Glutamatergic neuron (in vitro differentiated cells): Measurements from ENCODE around the gene DUSP22. TPM values are rescaled to one million over a fixed set of nuclear protein-coding genes. Genes with fewer than 3 reads are reported as not detected.

Experiments used
- DNase-seq: peaks from one replicate; pipeline ENCODE4 v3.0.0; 2022
- H3K27ac Mint-ChIP-seq: one replicate; pipeline ENCODE4 v1.8.0; 2020; ENCODE audit warnings: mild to moderate bottlenecking, mixed read lengths, inconsistent platforms; ENCODE audit not compliant: unreplicated experiment
- H3K27me3 Mint-ChIP-seq: one replicate; pipeline ENCODE4 v1.8.0; 2020; ENCODE audit warnings: mild to moderate bottlenecking, moderate library complexity, mixed read lengths, inconsistent platforms; ENCODE audit not compliant: unreplicated experiment
- H3K36me3 Mint-ChIP-seq: one replicate; pipeline ENCODE4 v1.8.0; 2020; ENCODE audit warnings: mild to moderate bottlenecking, mixed read lengths, inconsistent platforms; ENCODE audit not compliant: unreplicated experiment
- H3K4me1 Mint-ChIP-seq: one replicate; pipeline ENCODE4 v1.8.0; 2020; ENCODE audit warnings: mild to moderate bottlenecking, low read depth, mixed read lengths, inconsistent platforms; ENCODE audit not compliant: unreplicated experiment
- H3K4me3 Mint-ChIP-seq: one replicate; pipeline ENCODE4 v1.8.0; 2020; ENCODE audit warnings: mild to moderate bottlenecking, mixed read lengths, inconsistent platforms; ENCODE audit not compliant: unreplicated experiment
- H3K9me3 Mint-ChIP-seq: one replicate; pipeline ENCODE4 v1.8.0; 2020; ENCODE audit warnings: mild to moderate bottlenecking, moderate library complexity, mixed read lengths, inconsistent platforms; ENCODE audit not compliant: unreplicated experiment
- total RNA-seq: library from RNA; stranded (reverse); fragmentation: NEBNext Ultra II Directional; extraction: Animal tissue kit (Norgen Biotek cat#: 25700); gene quantifications from one replicate; pipeline ENCODE4 v1.2.1, GENCODE V29; 2021; ENCODE audit not compliant: unreplicated experiment
- TF ChIP-seq, protein P1 (sequence below): fragments of 200-600 bp; sonication (generic); IDR thresholded peaks from one replicate; pipeline ENCODE4 v1.5.0; 2021; ENCODE audit not compliant: partially characterized antibody, unreplicated experiment

Gene DUSP22
- total RNA-seq, 1 donor from 2014 or later = 40.4 TPM

DNA sequence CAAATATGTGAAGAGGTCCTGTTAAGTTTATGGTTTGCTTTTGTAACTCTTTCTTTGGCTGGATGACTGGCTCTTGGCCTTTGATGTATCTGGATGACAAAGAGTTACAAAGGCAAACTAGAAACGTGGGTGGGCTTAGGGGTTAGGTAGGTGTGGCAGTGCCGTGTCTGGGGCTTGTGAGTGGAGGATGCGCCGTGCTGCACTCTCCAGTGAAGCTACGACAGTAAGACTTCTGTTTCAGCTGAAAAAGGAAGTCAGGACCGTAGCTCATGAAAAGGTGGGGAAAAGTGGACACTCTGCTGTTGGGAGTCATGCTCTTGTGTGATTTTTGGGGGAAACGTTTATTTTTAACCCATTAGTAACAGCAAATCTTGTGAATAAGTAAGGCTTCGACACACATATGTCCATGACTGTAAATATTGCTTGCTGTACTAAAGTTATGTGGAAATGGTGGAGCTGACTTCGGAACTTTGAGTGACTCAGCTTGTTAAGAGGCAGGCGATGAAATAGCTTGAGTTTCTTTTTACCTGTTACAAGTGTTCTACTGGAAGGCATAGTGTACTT is 45.6 kb downstream of the DUSP22 start:
- H3K9me3 Mint-ChIP-seq = peaks cover 14% of the 10 kb centered on the region
- TF ChIP-seq, protein P1, sequence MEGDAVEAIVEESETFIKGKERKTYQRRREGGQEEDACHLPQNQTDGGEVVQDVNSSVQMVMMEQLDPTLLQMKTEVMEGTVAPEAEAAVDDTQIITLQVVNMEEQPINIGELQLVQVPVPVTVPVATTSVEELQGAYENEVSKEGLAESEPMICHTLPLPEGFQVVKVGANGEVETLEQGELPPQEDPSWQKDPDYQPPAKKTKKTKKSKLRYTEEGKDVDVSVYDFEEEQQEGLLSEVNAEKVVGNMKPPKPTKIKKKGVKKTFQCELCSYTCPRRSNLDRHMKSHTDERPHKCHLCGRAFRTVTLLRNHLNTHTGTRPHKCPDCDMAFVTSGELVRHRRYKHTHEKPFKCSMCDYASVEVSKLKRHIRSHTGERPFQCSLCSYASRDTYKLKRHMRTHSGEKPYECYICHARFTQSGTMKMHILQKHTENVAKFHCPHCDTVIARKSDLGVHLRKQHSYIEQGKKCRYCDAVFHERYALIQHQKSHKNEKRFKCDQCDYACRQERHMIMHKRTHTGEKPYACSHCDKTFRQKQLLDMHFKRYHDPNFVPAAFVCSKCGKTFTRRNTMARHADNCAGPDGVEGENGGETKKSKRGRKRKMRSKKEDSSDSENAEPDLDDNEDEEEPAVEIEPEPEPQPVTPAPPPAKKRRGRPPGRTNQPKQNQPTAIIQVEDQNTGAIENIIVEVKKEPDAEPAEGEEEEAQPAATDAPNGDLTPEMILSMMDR = no peak
- no peak for DNase-seq

DNA sequence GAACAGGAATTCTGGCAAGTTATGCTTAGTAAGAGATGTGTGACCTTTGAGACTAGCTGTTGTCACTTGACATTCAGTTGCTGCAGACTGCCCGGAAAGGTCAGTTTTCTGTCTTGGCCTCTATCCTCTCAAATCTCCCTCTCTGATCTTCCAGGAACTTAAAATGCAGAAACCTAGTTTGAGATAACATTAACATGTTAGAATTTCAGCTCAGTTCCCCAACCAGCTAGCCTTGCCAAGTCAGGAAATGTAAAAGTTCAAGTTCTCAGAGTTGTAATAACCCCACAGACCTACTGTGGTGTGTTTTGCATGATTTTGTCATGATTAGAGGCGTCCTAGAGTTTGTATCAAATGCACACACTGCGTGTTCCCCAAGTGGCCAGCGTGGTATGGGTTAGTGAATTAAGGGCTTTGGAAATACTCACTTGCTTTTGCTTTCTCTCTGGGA is 46.6 kb downstream of the DUSP22 start:
- no peak for DNase-seq
- Mint-ChIP-seq H3K36me3 (no peaks in the 10 kb centered on the region), H3K9me3 (peaks cover 14% of the 10 kb centered on the region)

More for the DNA sequence above, 45.6 kb downstream of the DUSP22 start:
- Mint-ChIP-seq H3K27me3 (peaks cover 3% of the 10 kb centered on the region), H3K4me1 (peaks cover 5% of the 10 kb centered on the region), H3K4me3 (no peak overlapping the region), H3K27ac (no peak overlapping the region), H3K36me3 (no peaks in the 10 kb centered on the region)

GRCh38 chr6:339480-339879 is 47.2 kb downstream of the DUSP22 start:
- Mint-ChIP-seq H3K27ac (no peak overlapping the region), H3K4me1 (peaks cover 5% of the 10 kb centered on the region), H3K27me3 (peaks cover 6% of the 10 kb centered on the region), H3K36me3 (no peaks in the 10 kb centered on the region), H3K4me3 (no peak overlapping the region), H3K9me3 (peaks cover 14% of the 10 kb centered on the region)
- TF ChIP-seq, protein P1 = no peak
- no peak for DNase-seq

More for the DNA sequence above, 46.6 kb downstream of the DUSP22 start:
- TF ChIP-seq, protein P1 = no peak
- Mint-ChIP-seq H3K4me3 (no peak overlapping the region), H3K27me3 (peaks cover 6% of the 10 kb centered on the region), H3K27ac (no peak overlapping the region), H3K4me1 (peaks cover 5% of the 10 kb centered on the region)

GRCh38 chr6:340186-340955 is 48.1 kb downstream of the DUSP22 start:
- H3K4me1 Mint-ChIP-seq = peaks cover 5% of the 10 kb centered on the region
- TF ChIP-seq, protein P1 = no peak
- peaks cover 15% of the 10 kb centered on the region for H3K9me3 Mint-ChIP-seq
- no peak overlapping the region for H3K4me3 Mint-ChIP-seq
- H3K27me3 Mint-ChIP-seq = peaks cover 6% of the 10 kb centered on the region
- no peaks in the 10 kb centered on the region for H3K36me3 Mint-ChIP-seq
- DNase-seq = no peak
- no peak overlapping the region for H3K27ac Mint-ChIP-seq
